G401 (cell line): ENCODE data around the gene KRT7. TPM values are rescaled to one million over a fixed set of nuclear protein-coding genes. Genes with fewer than 3 reads are reported as not detected.
A peak's percentile ranks its signal among the peaks of the same experiment; 100 is the strongest.
"Not testable (repeated sequence)": the region's sequence is repeated elsewhere in the genome, so short reads cannot be mapped to it uniquely, and the experiment has no call there.

Source experiments
- DNase-seq: peaks from one replicate; pipeline ENCODE4 v3.0.0-alpha.2; 2015; ENCODE audit warnings: low spot score
- in situ Hi-C: cut with HindIII; loops from 2 replicates; pipeline ENCODE4 v1.10.0; 2016; ENCODE audit warnings: low sequenced_read_pairs, mixed read lengths
- total RNA-seq: library from RNA; depleted of rRNA; stranded (reverse); fragments of >200 nt; shearing (Covaris generic); gene quantifications from 2 replicates; pipeline ENCODE4 v1.2.3, GENCODE V29; 2014

Gene KRT7
- total RNA-seq, 1 experiment from 2014 or later: not detected

DNA sequence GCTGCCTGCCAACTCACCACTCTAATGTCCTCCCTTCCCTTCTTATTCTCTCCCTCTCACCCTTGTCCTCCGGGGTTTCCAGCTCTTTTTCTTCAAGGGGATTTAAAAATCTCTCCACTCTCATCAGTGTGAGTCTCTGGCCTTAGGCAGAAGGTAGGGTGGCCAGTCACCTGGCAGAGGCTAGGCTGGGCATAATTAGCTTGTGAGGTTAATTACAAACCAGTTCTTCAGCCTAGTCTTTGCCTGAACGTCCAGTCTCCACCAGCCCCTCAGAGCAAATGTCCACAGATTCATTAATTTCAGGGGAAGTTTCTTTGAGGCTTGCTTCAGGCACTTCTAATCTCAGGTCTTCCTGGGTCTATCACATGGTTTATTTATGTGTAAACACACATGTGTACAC, 6.7 kb downstream of the KRT7 start:
- in situ Hi-C loops: no loop called here
- no peak for DNase-seq

DNA sequence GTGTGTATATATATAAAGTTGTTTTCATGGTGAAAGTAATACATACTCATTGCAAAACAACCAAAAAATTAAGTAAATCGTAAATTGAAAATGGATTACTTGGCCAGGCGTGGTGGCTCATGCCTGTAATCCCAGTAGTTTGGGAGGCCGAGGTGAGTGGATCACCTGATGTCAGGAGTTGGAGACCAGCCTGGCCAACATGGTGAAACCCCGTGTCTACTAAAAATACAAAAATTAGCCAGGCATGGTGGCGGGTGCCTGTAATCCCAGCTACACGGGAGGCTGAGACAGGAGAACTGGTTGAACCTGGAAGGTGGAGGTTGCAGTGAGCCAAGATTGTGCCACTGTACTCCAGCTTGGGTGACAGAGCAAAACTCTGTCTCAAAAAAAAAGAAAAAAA, 7.2 kb downstream of the KRT7 start:
- in situ Hi-C loops, DNase-seq: not testable (repeated sequence)

DNA sequence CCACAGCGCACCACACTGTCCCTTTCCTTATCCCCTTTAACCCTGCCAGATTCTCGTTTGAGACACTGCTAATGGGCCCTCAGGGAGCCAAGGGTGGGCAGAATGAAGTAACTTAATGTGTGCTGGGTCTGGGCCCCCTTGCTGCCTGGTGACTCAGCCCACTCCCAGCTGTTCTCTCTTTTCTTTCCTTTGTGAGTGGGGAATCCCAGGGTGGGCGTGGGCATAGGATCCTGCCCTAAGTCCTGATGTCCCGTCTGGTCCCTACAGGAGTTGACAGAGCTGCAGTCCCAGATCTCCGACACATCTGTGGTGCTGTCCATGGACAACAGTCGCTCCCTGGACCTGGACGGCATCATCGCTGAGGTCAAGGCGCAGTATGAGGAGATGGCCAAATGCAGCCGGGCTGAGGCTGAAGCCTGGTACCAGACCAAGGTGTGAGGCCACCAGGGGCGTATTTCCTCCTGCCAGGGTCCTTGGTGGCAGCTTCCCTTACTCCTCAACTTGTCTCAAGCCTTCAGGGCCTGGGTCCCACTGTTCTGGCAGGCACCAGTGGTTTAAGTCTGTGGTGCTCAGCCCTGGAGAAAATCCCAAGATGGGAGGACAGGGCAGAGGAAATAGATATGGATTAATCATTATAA, 8.3 kb downstream of the KRT7 start:
- in situ Hi-C loops: no loop called here
- no peak for DNase-seq

DNA sequence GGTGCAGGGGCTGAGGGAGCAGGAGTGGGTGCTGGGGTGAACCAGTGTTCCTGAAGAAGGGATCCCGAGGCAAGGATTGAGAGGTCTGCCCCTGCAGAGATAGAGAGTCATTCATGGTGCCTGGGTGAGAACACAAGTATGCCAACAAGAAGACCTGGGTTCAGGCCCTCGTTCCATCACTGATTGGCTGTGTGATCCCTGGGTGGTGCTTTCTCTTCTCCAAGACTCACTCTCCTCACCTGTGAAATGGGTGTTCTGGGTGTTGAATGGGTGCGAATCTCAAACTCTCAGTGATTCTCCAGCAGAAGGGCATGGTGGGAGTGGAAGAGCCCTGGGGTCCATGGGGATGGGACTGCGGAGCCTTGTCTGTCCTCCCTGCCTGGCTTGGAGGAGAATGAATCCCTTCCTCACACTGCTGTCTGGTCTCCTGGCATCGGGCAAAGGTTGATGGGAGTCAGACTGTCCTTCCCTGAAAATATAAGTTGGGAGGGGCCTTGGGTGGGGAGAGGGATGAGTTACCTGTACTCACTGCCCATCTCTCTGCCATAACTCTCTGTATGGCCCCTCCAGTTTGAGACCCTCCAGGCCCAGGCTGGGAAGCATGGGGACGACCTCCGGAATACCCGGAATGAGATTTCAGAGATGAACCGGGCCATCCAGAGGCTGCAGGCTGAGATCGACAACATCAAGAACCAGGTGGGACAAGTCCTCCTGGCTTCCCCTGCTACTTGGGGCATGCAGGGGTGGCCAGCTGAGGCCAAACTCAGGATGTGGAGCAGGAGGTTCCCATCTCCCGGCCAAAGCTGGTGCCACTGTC, 9.6 kb downstream of the KRT7 start:
- DNase-seq: no peak
- in situ Hi-C loops: no loop called here

DNA sequence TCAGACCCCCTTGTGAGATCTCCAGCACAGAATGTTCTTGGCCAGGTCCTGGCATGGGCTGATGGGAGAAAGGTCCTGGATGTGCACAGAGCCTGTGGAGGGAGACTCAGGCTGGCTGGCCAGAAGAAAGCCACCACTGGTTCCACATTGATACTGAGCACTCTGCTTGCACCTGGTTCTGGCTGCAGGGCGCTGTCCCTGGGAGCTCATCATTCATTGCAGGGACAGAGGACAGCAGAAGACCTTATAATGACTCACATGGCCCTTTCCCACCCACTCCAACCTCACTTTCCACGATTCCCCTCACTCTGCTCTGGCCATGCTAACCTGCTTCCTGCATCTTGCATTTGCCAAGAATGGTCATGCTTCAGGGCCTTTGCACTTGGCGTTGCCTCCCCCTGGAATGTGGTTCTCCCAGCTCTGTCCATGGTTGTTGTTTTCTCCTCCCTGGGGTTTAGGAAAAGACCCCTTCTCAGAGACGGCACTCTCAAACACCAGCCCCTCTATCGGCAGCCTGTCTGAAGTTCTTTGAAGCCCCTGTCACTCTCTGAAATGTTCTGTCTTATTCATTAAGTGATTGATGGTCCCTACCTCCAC, 10.3 kb downstream of the KRT7 start:
- no peak for DNase-seq
- in situ Hi-C loops: no loop called here

DNA sequence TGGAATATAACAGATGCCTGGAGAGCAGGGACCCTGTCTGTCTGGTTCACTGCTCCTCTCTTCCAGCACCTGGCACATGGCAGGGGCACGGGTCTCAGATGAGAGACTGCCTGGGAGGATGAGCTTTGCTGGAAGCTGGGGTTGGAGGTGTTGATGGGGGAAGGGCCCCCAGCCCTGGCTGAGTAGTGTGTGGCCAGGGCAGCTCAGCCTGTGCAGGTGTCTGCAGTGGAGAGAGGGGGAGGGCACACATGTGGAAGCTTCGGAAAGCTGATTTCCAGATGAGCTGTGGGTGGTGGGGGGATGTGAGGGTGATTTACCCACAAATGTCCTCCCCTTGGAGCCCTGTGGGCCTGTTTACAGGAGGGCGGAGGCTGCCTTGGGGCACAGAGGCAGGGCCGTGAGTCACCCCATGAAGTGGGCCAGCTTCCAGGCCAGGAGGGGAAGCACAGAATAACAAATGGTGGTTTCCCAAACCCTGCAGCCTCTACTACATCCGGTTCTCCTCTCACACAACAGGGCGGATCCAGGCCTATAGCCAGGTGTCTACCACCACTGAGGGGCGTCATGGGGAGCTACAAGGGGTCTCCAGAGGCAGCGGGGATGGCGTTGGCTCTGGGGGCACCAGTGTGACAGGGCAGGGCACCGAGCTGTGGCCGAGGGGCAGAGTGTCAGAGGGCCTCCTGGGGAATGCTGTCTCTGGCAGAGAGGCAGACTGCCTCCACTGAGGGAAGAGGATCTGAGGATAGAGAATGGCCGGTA, 11.0 kb downstream of the KRT7 start:
- in situ Hi-C loops: no loop called here
- no peak for DNase-seq

DNA sequence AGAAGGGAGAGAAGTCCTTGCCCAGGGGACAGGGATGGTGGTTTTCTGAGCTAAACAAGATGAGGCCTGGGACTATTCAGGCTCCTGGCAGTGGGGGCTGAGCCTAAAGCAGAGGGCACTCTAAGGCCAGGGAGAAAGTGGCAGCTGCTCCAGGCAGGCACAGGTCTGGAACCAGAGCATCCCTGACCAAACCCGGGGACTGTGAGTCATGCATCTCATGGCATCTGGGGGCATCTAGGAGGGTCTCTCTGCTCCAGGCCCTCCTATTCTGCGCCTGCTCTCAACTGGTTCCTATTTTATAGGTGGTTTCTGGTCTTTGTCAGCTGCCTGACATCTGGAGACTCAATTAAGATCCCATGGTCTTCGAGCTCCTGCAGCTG, 11.6 kb downstream of the KRT7 start:
- in situ Hi-C loops: no loop called here
- DNase-seq: no peak

DNA sequence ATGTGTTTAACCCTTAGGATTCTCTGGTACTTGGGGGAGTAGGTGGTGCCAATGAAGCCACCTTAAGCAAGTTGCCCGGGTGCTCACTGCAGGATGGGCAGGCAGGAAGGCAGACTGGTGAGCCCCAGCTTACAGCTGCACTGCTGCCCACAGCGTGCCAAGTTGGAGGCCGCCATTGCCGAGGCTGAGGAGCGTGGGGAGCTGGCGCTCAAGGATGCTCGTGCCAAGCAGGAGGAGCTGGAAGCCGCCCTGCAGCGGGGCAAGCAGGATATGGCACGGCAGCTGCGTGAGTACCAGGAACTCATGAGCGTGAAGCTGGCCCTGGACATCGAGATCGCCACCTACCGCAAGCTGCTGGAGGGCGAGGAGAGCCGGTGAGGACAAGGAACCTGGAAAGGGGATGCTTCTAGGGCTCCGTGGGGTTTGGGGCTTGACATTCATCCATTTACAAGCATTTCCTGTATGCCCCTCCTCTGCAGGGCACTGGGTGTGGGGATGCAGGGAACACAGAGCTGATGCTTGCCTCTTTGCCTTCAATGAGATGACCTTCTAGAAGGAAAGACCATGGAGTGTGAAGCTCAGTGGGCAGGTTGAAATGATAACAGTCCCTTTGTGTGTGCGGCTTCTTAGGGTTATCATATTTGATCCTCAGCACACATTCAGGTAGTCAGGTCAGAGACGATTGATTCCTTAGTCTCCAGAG, 12.4 kb downstream of the KRT7 start:
- in situ Hi-C loops: no loop called here

DNA sequence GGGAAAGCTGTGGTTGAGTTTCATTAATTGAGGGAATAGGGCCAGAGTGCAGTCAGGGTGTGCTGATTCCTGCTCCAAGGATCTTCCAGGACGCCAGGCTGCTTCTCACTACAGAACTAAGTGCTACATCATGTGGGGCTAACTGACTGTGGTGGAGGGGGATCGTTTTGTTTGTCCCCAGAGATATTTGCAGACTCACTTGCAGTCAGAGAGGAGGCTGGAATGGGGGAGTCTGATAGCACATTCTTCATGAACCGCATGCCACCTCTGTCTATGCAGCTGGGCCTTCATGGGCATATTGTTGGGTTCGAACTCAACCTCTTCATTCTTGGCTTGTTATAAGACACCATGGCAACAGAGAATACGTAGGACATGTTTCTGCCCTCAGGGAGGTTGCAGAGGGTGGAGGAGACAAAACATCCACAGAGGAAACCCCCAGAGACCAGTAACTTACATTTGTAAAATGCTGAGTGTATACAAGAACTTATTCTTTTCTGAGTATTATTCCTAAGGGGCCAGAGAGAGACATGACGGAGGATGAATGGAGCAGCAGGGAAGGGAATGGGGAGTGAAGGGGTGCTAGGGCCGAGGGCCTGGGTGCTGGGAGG, 13.0 kb downstream of the KRT7 start:
- DNase-seq: no peak
- in situ Hi-C loops: no loop called here

More for the DNA sequence above, 12.4 kb downstream of the KRT7 start:
- peak; percentile 7 for DNase-seq

DNA sequence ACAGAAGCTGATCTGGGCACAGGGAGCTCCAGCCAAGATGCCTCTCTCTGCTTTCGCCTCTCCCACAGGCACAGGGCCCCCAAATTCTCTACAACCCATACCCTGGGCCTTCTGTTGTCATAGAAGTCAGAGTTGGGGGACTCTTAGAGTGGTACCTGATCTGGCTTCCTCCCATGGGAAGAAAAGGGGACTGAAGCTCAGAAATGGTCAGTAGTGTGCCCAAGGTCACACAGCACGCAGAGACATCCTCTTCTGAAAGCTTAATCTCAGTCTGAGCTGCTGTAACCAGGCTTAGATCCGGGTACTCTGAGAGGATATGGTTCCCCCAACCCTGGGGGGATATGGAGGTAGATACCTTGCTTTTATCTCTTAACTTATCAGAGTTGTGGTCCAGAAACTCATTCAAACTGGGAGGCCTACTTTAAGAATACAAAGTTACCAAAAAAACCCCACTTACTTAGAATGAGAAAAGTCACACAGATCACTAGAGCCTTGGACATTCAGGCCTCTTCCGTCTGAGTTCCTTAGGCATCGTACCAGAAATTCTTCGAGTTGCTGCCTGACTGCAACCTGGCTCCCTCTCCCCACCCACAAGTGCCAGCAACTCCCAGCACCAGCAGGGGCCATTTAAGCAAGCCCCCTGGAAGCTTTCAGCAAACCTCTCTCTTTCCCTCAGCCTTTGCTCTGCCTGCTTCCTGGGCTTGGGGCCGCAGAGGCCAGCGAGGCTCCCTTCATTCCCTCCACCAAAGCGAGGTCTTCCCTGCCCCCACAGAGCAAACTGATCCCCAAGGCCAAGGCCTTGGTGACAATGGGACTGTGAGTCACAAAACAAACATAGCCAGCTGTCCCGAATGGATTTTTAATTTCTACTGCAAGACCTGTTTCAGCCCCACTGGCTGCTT, 13.9 kb downstream of the KRT7 start:
- in situ Hi-C loops: no loop called here
- DNase-seq: no peak

DNA sequence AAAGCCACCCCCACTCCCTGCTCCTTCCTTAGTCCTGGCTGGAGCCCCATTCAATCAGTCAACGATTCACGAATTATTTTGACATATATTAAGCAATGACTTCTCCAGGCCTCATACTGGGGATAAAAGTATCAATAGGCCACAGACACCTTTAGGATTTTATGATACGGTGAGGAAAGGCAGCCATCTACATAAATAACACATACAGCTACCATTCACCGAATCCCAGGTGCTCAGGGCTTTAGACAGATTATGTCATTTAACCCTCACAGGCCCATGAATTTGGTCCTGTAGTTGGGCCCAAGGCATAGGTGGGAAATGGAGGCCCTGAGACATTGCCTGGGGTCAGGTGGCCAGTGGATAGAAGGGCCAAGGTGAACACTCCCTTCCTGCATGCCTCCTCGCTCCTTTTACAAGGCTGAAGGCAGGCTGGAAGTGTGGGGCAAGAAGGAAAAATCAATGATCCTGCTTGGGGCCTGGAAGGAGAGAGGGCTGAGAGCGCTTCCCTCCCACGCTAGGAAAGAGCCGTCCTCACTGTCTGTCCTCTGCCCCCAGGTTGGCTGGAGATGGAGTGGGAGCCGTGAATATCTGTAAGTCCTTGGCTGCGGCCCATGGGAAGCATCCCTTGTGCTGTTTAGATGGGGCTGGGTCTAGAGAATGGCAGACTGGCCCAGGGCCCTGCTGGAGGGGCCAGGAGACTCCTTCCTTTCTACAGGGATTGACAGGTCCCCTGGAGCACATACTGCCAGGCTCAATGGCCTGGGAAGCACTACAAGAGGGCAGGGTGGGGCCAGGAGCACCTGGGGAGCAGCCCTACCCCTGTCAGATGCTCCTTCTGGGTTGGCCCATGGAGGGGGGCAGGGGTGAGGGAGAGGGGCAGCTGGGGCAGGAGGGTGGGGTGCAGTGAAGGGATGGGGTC, 14.8 kb downstream of the KRT7 start:
- in situ Hi-C loops: no loop called here
- no peak for DNase-seq

DNA sequence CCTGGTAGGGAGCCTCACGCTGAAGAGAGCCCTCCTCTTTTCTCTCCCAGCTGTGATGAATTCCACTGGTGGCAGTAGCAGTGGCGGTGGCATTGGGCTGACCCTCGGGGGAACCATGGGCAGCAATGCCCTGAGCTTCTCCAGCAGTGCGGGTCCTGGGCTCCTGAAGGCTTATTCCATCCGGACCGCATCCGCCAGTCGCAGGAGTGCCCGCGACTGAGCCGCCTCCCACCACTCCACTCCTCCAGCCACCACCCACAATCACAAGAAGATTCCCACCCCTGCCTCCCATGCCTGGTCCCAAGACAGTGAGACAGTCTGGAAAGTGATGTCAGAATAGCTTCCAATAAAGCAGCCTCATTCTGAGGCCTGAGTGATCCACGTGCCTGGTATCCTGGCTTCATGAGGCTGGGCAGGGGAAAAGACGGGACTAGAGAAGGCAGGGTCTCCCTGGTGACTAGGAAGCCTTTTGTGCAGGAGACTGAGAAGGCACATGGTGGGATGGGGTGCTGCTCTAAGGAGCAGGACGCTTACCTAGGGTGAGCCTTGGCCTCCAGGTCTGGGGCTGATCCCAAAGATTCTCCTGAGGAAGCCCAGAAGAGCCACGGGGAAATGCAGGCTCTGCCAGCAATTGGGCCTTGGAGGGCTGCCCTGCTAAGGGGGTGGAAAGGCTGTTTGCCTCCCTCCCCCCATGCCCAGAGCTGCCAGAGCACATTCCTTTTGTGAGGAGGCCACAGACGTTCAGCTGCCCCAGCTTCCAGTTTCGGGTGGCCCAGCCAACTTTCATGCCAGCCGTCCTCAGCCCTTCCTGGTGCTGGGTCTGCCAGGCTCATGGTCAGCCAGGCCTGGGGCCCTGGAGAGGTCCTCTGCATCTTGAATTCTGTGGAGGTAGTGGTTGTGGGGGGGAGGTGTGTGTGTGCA, 15.8 kb downstream of the KRT7 start:
- DNase-seq: peak; percentile 18
- in situ Hi-C loops: no loop called here

DNA sequence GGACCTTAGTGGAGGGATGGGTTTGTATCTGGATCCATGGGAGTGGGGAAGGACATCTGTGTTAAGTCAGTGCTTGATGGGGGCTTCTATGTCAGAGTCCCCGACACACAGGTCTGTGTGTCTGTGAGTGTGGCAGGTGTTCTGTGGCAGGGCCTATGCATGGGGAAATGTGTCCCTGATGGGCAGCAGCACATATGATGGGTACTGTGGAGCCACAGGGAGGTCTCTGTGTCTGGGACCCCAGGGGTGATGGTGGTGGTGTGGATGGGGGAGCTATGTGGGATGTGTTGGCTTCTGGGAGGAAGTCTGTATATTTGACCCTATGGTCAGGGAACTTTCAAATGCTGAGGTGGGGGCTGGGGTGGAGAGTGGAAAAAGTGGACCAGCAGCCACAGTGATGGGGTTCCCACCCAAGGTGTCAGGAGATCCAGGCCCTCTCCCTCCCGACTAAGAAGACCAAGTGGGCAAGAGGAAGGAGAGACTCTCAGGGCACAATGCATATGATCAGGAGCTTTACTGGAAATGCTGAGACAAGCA, 16.5 kb downstream of the KRT7 start:
- no peak for DNase-seq
- in situ Hi-C loops: no loop called here

DNA sequence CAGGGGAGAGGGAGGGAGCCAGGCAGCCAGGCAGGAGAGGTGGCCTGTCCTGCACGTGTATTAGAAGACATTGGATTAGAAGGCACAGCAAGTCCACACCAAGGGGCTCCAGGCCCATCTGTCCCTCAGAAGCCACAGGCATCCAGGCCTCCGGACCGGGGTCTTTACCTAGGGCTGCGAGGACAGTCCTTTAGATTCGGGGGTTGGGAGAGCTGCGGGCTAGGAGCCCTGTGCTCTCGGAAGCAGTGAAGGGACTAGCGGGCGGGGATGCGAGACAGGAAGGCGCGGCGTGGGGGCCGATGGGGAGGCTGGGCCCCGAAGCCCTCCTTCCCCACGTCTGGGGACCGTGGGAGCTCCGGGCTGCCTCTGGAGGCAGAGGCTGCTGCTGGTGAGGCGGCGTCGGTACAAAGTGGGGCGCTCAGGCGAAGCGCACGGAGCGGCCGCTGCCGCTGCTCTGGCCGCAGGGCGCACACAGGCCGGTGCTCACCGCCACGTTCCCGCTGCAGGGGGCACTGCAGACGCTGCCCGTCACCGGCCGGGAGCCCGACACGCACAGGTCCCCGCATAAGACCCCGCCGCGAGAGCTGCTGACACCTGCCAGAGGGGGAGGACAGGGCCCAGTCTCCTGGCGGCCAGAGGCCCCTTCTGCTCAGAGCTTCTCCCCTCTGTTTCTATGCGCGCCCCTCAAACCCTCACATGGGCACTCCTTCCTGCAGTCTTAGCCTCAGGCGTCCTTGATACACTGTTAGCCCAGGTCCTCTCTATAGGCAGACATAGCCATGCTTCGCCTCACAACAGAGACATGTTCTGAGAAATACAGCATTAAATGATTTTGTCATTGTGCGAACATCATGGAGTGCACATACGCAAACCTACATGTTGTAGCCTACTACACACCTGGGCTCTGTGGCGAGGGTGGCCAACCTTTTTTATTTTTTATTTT, 17.3 kb downstream of the KRT7 start:
- no peak for DNase-seq
- in situ Hi-C loops: no loop called here
